ENCODE results near the gene CRIM1. TPM values are rescaled to one million over a fixed set of nuclear protein-coding genes. Genes with fewer than 3 reads are reported as not detected.
A peak's percentile ranks its signal among the peaks of the same experiment; 100 is the strongest.

The CRIM1 gene
- polyA plus RNA-seq, 3 donors from 2014 or later, result 1.9 to 3.3 (median 3.0) TPM

DNA sequence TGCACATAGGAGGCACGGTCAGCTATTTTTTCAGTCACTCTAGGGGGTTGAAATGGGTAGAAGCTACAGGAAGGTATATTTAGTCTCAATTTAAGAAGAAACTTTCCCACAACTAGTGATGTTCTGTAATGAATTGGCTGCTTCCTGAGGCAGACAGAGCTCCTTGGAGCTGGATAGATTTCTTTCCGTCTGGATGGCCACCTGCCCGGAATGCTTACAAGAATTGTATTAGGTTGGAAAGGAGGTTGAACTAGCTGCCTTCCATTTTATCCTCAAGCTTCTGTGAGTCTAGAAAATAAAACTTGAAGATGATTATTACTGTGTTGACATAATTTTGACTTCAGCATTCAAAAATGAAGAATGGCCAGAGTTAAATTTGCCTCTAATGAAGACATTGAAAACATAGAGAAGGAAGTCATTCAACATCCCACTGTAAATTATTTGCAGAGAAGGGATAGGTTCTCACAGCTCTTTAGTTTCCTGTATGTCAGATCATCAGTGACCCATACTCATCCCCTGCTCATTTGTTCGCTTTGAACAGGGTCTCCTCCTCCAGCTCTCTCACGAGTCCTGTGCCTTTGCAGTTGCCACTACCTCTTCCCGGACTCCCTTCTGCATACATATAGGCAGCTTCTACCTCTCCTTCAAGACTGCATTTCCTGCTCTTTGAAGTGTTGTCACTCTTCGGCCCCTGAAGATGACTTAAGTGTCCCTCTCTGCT, 88.8 kb downstream of the CRIM1 start:
- Mint-ChIP-seq H3K36me3 (peaks cover 17 to 34% (median 32%) of the 10 kb centered on the region in 3 donors), H3K27ac (peak overlapping the region in 2 of 6 donors; percentile 24 to 42), H3K9me3 (no peaks in the 10 kb centered on the region), H3K4me1 (peaks cover 16% of the 10 kb centered on the region in 2 donors), H3K27me3 (ENCODE audit: low read depth in 3 of 3) (no peaks in the 10 kb centered on the region), H3K4me3 (no peak overlapping the region)
- no peak for DNase-seq

DNA sequence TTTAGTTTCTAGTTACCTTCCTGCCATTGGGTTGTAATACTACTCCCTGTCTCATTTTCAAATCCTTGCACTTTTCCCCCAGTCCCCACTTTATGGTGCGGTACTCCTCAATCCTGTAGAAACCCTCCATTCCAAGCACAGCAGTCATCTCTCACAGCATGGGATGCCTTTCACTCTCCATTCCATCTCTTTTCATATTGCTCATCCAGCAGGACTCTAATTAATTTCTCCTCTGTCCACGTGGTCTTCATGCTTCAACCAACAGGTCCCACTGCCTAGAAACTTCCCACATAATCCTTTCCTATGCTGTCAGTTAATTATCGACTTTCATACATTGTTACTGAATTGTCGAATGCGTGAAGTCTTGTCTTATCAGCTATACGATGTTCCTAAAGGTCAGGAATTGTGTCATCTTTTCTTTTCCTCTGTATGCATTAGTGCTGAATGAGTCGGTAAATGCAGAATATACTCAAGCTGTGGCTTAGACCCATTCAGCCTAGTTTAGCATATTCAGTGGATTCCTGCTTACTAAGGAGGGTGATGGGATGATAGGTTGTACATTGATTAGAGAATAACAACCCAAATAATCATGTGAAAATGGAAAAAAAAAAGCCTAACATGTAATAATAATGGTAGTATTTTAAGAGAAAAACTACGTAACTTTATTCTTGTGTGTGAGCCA, 89.7 kb downstream of the CRIM1 start:
- H3K27me3 Mint-ChIP-seq (ENCODE audit: low read depth in 3 of 3), result no peaks in the 10 kb centered on the region
- H3K4me3 Mint-ChIP-seq, result no peak overlapping the region
- DNase-seq, result no peak
- no peaks in the 10 kb centered on the region for H3K9me3 Mint-ChIP-seq
- peaks cover 17 to 35% (median 34%) of the 10 kb centered on the region in 3 donors for H3K36me3 Mint-ChIP-seq
- H3K4me1 Mint-ChIP-seq, result peaks cover 16% of the 10 kb centered on the region in 2 donors
- H3K27ac Mint-ChIP-seq, result peak overlapping the region in 1 of 6 donors; percentile 42

DNA sequence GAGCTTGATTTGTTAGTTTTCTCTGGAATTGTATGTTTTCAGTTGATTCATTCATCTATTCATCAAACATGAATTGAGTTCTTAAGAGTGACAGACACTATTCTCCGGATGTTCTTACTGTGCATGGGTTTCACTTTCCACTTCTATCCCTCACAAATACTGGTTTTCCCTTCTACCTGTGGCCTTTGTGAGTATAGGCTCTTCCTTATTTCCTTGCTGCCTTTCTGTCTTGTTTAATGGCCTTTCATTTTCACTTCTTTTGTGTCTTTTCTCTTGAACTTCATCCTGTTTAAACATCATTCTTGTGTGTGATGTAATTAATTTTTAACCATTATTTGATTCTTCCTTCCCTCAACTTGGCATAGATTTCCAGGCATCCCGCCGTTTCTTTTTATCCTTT, 90.7 kb downstream of the CRIM1 start:
- H3K36me3 Mint-ChIP-seq, result peaks cover 17 to 38% (median 34%) of the 10 kb centered on the region in 3 donors

DNA sequence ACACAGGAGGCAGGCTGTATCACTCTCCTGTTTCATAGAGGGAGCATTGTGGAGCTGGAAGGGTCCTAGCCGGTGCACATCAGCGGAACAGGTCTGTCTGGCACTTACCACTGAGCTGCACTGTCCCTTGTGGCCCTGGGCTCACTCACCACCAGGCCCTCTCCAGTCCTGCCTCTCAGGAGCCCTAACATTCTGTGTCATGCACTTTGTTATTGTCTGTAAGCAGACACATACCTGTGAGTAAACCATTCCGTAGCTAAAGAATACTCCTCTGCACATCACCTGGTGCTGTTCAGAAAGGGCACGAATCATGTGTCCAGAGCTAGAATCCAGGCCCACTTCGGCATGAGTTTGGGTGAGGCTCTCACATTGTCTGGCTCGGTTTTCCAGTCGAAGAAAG, 93.6 kb downstream of the CRIM1 start:
- Mint-ChIP-seq H3K27ac (no peak overlapping the region), H3K36me3 (peaks cover 9 to 28% (median 25%) of the 10 kb centered on the region in 3 donors), H3K4me1 (peaks cover 0 to 8% of the 10 kb centered on the region in 2 donors), H3K4me3 (no peak overlapping the region), H3K9me3 (no peaks in the 10 kb centered on the region), H3K27me3 (ENCODE audit: low read depth in 3 of 3) (no peaks in the 10 kb centered on the region)
- no peak for DNase-seq

More for the DNA sequence above, 90.7 kb downstream of the CRIM1 start:
- no peak overlapping the region for H3K4me3 Mint-ChIP-seq
- no peak for DNase-seq
- H3K27ac Mint-ChIP-seq, result no peak overlapping the region
- no peaks in the 10 kb centered on the region for H3K27me3 Mint-ChIP-seq (ENCODE audit: low read depth in 3 of 3)
- no peaks in the 10 kb centered on the region for H3K9me3 Mint-ChIP-seq
- H3K4me1 Mint-ChIP-seq, result peaks cover 13% of the 10 kb centered on the region in 2 donors

DNA sequence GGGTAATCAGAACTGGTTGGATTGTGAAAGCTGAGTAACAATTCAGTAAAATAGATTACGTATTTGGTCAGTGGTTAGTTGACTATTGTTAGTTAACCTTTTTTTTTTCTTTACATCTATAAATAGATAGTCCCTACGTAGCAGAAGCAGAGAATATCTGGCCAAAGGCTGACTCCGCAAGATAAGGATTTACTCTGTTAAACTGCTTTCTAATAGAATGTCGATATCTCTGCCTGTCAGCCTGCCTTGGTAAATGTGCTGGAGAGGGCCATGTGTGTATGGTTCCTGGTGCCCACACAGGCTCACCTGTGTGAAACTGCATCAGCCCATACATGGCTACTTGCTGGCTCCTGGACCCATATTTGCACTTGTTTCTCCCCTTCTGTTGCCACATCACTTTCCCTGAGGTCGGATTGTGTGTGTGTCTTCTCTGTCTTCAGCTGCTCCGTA, 94.4 kb downstream of the CRIM1 start:
- Mint-ChIP-seq H3K27me3 (ENCODE audit: low read depth in 3 of 3) (no peaks in the 10 kb centered on the region), H3K9me3 (no peaks in the 10 kb centered on the region), H3K27ac (no peak overlapping the region), H3K36me3 (peaks cover 9 to 22% (median 21%) of the 10 kb centered on the region in 3 donors), H3K4me1 (peaks cover 0 to 8% of the 10 kb centered on the region in 2 donors), H3K4me3 (no peak overlapping the region)
- no peak for DNase-seq

DNA sequence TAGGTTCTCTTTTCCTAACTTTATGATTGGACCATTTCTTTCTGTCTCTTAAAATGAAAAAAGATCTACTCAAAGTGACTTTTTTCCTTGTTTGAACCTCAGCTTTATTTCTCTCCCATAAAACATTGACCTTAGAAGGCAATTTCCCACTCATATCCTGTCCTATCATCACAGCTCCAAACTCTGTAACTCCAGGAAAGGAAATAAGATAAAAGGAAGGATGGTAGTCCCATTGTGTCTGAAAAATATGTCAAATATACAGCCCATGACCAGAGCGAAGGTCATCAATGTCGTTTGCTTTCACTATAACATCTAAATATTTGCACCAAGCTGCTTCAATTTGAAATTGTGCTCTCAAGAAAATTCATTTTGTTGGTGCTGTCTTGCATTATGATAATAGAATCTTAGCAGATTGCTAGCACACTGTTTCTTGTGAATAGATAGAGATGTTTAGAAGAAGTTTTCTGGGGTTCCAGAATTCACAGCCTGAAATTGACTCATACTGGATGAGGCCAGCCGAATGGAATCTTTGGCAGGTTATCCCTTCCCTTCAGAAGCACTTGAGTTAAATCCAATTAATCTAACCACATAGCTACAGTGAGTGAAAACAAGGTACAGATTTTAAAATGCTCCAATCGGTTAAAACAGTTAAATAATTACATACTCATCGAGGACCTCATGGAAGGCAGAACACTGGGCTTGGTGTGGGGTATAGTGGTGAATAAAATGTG, 95.1 kb downstream of the CRIM1 start:
- H3K27me3 Mint-ChIP-seq (ENCODE audit: low read depth in 3 of 3), result no peaks in the 10 kb centered on the region
- peaks cover 3 to 18% (median 16%) of the 10 kb centered on the region in 3 donors for H3K36me3 Mint-ChIP-seq
- no peak overlapping the region for H3K27ac Mint-ChIP-seq
- no peaks in the 10 kb centered on the region for H3K9me3 Mint-ChIP-seq
- no peak for DNase-seq
- H3K4me1 Mint-ChIP-seq, result peaks cover 0 to 8% of the 10 kb centered on the region in 2 donors
- H3K4me3 Mint-ChIP-seq, result no peak overlapping the region

DNA sequence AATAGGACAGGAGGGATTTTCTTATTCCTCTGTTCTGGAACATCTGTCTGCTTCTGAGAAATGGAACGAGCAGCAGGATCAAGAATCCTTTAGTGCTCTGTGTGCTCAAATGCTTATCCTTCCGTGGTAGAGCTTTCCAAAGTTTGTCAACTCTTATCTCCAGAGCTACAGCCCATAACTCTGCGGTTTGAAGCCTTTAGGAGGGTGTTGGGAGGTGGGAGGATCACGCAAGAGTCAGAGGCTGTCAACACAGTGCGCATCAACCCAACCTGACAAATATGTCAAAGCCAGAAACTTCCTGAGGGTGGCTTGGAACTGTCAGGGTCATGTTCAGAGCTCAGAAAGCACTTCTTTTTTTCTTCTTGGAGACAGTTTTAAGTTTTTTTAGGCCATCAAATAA, 95.9 kb downstream of the CRIM1 start:
- no peak for DNase-seq
- Mint-ChIP-seq H3K36me3 (peaks cover 3 to 18% (median 14%) of the 10 kb centered on the region in 3 donors), H3K27ac (peak overlapping the region in 1 of 6 donors; percentile 52), H3K9me3 (no peaks in the 10 kb centered on the region), H3K4me3 (no peak overlapping the region), H3K27me3 (ENCODE audit: low read depth in 3 of 3) (no peaks in the 10 kb centered on the region), H3K4me1 (peaks cover 0 to 8% of the 10 kb centered on the region in 2 donors)

DNA sequence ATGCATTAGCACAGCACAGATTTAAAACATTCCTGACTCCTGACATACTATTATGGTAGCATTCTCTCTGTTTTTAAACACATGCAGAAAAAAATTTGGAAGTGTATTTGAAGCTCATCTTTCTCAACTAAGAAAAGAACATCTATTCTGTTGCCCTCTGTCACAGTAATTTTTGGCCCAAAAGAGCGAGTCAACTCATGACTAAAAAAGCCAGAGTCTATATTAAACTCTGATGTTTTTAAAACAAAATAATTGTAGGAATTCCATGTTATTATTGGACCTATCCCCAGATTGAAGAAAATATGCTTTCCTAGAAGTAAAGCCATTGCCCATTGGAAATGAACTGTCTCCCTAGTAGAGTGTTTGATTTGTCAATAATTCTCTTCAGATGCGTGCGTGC, 96.7 kb downstream of the CRIM1 start:
- Mint-ChIP-seq H3K36me3 (peaks cover 3 to 15% (median 12%) of the 10 kb centered on the region in 3 donors), H3K9me3 (no peaks in the 10 kb centered on the region), H3K27me3 (ENCODE audit: low read depth in 3 of 3) (no peaks in the 10 kb centered on the region), H3K27ac (no peak overlapping the region), H3K4me3 (no peak overlapping the region), H3K4me1 (peaks cover 0 to 8% of the 10 kb centered on the region in 2 donors)
- no peak for DNase-seq

DNA sequence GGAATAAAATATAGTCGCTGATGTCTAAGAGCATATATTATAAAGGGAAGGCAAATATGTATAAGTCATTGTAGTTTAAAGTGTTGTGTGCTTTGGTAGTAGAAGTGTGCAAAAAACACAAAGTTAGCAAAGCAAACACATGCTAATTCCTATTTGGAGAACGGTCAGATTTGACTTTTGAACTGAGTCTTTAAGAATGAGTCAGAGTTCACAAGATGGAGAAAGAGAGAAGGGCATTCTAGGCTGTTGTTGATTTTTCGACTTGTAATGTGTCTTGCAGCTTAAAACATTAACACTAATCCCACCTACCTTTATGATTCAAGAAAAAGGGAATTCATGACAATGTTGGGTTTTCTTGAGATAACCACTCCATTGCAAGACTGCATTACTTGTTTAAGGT, 98.1 kb downstream of the CRIM1 start:
- Mint-ChIP-seq H3K9me3 (no peaks in the 10 kb centered on the region), H3K36me3 (peaks cover 0 to 9% (median 3%) of the 10 kb centered on the region in 3 donors), H3K27ac (no peak overlapping the region), H3K4me3 (no peak overlapping the region), H3K27me3 (ENCODE audit: low read depth in 3 of 3) (no peaks in the 10 kb centered on the region), H3K4me1 (peaks cover 0 to 8% of the 10 kb centered on the region in 2 donors)
- no peak for DNase-seq

DNA sequence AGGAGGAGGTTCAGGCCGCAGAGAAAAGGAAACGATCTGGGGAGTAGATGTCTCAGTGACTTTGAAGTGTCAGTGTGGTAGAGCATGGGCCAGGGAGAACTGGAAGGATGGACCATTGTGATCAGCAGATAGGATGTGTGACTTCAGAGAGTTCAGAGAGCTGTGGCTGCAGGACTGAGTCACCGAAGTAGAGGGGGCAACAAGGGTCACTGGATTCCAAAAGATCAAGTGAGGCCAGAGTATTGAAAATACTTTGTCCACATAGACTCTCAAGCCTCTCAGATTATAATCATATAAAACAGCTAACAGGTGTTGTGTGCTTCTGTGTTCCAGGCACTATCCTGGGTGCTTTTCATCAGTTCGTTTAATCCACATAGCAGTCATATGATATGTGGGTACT, 99.4 kb downstream of the CRIM1 start:
- Mint-ChIP-seq H3K27ac (no peak overlapping the region), H3K4me3 (no peak overlapping the region), H3K27me3 (ENCODE audit: low read depth in 3 of 3) (no peaks in the 10 kb centered on the region), H3K4me1 (peaks cover 0 to 8% of the 10 kb centered on the region in 2 donors), H3K9me3 (no peaks in the 10 kb centered on the region), H3K36me3 (peaks cover 0 to 9% (median 3%) of the 10 kb centered on the region in 3 donors)
- DNase-seq, result no peak

DNA sequence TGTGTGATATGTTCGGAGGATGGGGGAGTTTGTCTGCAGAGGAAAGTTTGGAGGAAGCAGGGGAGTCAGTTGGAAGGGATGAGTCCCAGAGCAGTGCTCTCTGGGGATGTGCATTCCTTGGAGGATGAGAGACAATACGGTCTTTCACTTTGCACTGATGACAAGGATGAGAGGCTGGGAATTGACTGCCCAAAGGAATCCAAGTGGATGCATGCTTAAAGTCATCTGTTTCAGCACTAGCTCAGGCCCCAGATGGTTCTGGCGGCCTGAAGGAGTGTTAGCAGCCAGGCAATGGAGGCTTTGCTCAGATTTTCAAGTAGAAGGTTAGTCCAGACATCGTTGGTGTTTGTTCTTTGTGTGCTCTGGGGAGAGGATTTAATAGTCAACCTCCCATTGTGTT, 100.2 kb downstream of the CRIM1 start:
- peaks cover 0 to 3% (median 3%) of the 10 kb centered on the region in 3 donors for H3K36me3 Mint-ChIP-seq
- peaks cover 0 to 8% of the 10 kb centered on the region in 2 donors for H3K4me1 Mint-ChIP-seq
- DNase-seq, result no peak
- no peaks in the 10 kb centered on the region for H3K27me3 Mint-ChIP-seq (ENCODE audit: low read depth in 3 of 3)
- H3K4me3 Mint-ChIP-seq, result no peak overlapping the region
- no peaks in the 10 kb centered on the region for H3K9me3 Mint-ChIP-seq
- H3K27ac Mint-ChIP-seq, result no peak overlapping the region

DNA sequence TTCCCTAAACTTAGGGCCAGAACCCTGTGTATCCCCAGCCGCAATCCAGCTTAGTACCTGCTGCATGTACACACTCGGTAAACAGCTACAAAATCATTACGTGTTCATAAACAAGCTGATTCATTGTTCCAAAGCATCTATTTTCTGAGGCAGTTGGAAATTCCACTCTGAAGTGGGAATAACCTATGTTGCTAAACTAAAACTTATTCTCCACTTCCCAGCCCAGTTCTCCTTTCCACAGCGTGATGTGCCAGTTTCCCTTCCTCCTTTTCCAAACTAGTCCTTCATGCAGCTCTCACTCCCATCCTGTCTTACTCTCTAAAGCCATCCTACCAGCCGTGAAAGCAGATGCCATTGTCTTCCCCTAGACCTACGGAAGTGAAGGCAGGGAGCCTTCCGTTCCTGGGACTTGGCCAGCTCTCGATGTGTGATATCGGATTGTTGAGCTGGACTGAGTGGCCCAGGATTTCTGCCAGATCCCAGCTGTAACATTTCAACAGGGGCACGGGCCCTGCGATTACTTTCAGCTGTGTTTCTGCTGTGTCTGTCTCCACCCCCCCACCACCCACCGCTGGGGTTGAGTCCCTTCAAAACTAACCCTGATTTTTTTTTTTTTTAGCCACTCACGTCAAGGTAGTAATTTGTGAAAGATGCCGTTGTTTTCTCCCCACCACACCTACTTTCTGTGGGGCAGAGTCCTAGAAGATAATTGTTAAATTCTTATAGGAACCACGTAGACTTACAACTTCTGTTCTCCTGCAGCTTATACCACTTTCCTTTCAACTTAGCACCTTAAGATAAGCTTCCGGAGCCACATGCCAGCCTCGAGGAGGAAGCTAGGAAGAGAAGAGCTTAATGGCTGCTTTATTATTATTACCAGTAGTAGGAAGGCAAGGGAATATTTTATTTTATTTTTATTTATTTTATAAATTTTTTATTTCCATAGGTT, 100.9 kb downstream of the CRIM1 start:
- Mint-ChIP-seq H3K27me3 (ENCODE audit: low read depth in 3 of 3) (no peaks in the 10 kb centered on the region), H3K27ac (peak overlapping the region in 1 of 6 donors; percentile 37), H3K36me3 (peaks cover 0 to 3% (median 3%) of the 10 kb centered on the region in 3 donors), H3K4me1 (peaks cover 0 to 7% of the 10 kb centered on the region in 2 donors), H3K4me3 (no peak overlapping the region), H3K9me3 (no peaks in the 10 kb centered on the region)
- DNase-seq, result no peak

DNA sequence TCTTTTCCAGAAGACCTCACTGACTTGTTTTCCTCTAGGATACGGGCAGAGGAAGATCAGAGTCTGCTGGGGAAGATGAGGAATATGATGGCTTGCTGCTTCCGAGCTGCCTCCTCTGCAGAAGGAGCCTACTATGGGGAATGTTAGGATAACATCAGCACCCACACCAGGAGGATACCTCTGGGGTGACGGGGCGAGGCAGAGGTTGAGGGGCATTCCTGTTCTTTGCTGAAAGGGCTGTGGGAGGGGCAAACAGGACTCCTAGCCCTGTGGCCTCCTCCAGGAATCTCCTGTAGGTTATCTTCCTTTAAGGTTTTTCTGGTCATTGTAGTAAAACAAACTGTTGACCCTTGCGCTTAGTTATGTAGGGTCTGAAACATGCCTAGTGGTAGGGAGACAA, 102.5 kb downstream of the CRIM1 start:
- no peaks in the 10 kb centered on the region for H3K27me3 Mint-ChIP-seq (ENCODE audit: low read depth in 3 of 3)

More for the DNA sequence above, 102.5 kb downstream of the CRIM1 start:
- no peak for DNase-seq
- Mint-ChIP-seq H3K36me3 (peaks cover 0 to 3% (median 0%) of the 10 kb centered on the region in 3 donors), H3K9me3 (no peaks in the 10 kb centered on the region), H3K4me3 (no peak overlapping the region), H3K4me1 (no peaks in the 10 kb centered on the region), H3K27ac (no peak overlapping the region)

Data from immature natural killer cell (primary cell).